Activated CD4-positive, alpha-beta T cell treated with anti-CD3 and anti-CD28 coated beads for 1 hour (primary cell): Measurements from ENCODE around the gene PLPP4.

Experiments used
- DNase-seq: peaks from one replicate; pipeline ENCODE4 v3.0.0-alpha.2; 2020

PLPP4 gene

DNA sequence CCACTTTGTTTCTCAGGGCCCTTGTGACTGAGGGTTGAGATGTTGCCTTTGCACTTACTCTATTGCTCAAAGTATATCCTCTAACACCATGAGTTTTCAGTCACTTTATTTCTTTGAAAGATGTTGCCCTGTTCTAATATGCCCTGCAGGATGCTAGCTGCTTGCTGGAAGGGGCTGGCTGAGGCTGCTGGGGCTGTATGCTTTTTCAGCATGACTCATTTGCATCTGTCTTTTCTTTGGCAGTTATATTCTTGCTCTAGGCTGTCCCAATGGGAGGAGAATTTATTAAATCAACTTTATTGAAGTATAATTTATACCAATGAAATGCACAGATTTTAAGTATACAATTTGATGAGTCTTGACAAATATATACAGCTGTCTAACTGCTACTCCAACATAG is 157.7 kb downstream of the PLPP4 start:
- no peak for DNase-seq

DNA sequence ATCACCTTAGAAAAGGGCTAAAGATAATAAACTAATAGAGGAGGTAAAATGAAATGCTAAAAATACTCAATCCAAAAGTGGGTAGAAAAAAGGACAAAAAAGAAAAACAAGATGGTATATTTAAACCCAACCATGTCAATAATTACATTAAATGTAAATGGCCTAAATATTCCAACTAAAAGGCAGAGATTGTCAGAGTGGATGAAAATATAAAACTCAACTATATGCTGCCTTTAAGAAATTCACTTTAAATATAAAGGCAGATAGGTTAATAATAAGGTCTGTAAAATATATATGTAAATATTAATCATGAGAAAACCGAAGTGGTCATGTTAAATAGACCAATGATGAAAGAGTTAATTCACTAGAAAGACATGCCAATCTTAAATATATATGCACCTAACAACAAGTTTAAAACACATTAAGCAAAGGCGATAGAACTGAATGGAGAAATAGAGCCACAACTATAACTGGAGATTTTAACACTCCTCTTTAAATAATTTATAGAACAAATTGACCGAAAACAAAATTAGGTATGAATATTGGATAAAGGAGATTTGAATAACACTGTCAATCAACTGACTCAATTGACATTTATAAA is 159.4 kb downstream of the PLPP4 start:
- no peak for DNase-seq

DNA sequence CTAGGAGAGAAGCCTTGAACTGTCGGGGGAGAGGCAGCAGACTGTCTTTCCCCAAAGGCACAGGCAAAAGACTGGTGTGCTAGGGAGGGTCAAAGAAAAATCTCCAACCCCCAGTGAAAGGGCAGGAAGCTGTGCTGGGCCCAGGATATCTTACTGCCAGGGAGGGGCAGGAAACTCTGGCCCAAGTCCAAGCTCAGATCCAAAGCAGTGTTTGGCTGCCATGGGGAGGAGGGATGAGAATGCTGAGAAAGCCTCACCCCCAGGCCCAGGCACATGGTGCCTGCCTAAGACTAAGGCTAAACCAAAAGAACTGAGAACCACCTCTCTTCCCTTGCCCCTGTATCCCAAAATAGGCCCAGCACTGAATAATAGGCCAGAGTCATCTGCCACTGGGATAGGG is 171.2 kb downstream of the PLPP4 start:
- DNase-seq, result no peak

- no peak for DNase-seq
These were observed 173.2 kb downstream of the PLPP4 start for GRCh38 chr10:120630266-120630665.

GRCh38 chr10:120632047-120632446 is 175.0 kb downstream of the PLPP4 start:
- DNase-seq, result no peak

- DNase-seq, result no peak
These were observed 175.9 kb downstream of the PLPP4 start for GRCh38 chr10:120632942-120633341.

DNA sequence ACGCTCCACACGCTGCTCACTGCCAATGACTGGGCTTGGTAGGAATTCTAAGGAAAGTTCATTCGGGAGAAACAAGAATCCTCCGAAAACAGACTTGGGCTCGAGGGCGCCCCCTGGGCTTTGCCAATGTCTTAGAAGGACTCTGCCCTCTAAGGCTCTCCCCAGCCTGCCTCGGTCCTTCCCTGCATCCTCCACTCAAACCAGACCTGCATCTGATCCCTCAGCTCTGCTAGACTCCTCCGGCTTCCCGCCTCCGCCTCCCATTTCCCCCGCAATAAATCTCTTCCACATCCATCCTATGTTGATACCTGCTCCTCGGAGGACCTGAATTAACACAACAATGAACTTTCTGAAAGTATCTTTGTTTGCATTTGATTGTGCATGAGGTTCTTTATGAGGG is 177.6 kb downstream of the PLPP4 start:
- DNase-seq, result no peak
